ENCODE results near the gene PLA2G6. TPM values are rescaled to one million over a fixed set of nuclear protein-coding genes. Genes with fewer than 3 reads are reported as not detected.

Gene PLA2G6
- total RNA-seq, 6 donors from 2014 or later = 21.1 to 295 (median 47.5) TPM

DNA sequence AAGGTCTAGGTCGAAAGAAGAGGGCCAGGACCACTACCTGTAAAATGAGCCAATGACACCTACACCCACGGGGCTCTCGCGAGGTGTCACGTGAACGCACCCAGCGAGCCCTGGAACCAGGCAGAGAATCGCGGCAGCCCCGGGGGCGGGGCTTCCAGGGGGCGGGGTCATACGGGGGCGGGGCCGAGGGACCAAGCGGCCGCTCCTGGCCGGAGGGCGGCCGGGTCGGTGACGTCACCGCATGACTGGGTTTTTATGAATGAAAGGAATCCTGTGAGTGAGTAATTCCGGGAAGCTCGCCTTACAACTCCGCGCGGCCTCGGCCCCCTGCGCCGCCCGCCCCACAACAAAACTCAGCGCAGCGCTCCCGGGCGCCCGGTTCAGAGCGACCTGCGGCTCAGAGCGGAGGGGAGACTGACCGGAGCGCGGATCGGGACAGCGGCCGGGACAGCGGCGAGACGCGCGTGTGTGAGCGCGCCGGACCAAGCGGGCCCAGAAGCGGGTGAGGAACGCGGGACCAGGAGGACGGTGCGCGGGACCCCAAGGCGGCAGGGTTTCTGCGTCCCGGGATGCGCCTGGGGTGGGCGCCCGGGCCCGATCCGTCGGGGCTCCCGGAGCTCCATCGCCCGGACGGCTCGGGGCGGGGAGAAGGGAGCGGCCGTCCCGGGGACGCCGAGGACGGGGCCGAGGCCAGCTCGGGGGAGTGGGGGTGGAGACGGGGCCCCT, 20.2 kb upstream of the PLA2G6 start, which contains the start of gene MAFF:
MAFF (plus strand) TSS at position 284 of the 726 bp plus-strand sequence. CDS start 11,860 bp downstream, outside the sequence.
- H3K27ac ChIP-seq = peak within 1 kb of the TSS; percentile 96 to 99 (median 98)
- no peaks in the 10 kb centered on the region for H3K9me3 ChIP-seq
- H3K36me3 ChIP-seq = no peaks in the 10 kb centered on the region
- no peaks in the 10 kb centered on the region for H3K27me3 ChIP-seq
- H3K4me3 ChIP-seq = peak within 1 kb of the TSS; percentile 60 to 88 (median 78)
- peaks cover 20 to 29% (median 27%) of the 10 kb centered on the region in 4 donors for H3K4me1 ChIP-seq
- TF ChIP-seq CTCF (IDR thresholded peaks at IDR 0.05) (no peak), EP300 (IDR thresholded peaks at IDR 0.05) (peak in 2 of 4 donors; percentile 49 to 59), POLR2AphosphoS5 (IDR thresholded peaks at IDR 0.05) (peak; percentile 92 to 96), POLR2A (IDR thresholded peaks at IDR 0.05) (peak in 3 of 4 donors; percentile 87 to 98 (median 95))
- WGBS, 2 donors = 1% methylated on average over 69 of the region's 85 CpGs; no CpG with 5 or more reads in 1 of the 2 donors
- ATAC-seq (ENCODE audit: low FRiP score in 2 of 2) (peak; percentile 86 to 90), DNase-seq (peak; percentile 97 to 98)

GRCh38 chr22:38201371-38201710, 19.7 kb upstream of the PLA2G6 start:
- Histone ChIP-seq H3K4me1 (peaks cover 20 to 29% (median 27%) of the 10 kb centered on the region in 4 donors), H3K27ac (peak overlapping the region; percentile 96 to 99 (median 98)), H3K9me3 (no peaks in the 10 kb centered on the region), H3K4me3 (peak overlapping the region in 3 of 4 donors; percentile 70 to 88 (median 87)), H3K27me3 (no peaks in the 10 kb centered on the region), H3K36me3 (no peaks in the 10 kb centered on the region)
- 27 to 28% methylated on average over 7 to 8 of the region's 8 CpGs for WGBS, 2 donors
- ATAC-seq (ENCODE audit: low FRiP score in 2 of 2) = no peak
- DNase-seq = no peak
- TF ChIP-seq POLR2A (IDR thresholded peaks at IDR 0.05) (no peak), POLR2AphosphoS5 (IDR thresholded peaks at IDR 0.05) (no peak), EP300 (IDR thresholded peaks at IDR 0.05) (no peak), CTCF (IDR thresholded peaks at IDR 0.05) (no peak)

GRCh38 chr22:38199826-38200559, 18.4 kb upstream of the PLA2G6 start:
- H3K4me3 ChIP-seq = no peak overlapping the region
- H3K4me1 ChIP-seq = peaks cover 18 to 23% (median 22%) of the 10 kb centered on the region in 4 donors
- H3K27ac ChIP-seq = no peak overlapping the region
- 82 to 86% methylated on average over 10 of the region's 10 CpGs for WGBS, 2 donors
- TF ChIP-seq EP300 (IDR thresholded peaks at IDR 0.05) (no peak), POLR2A (IDR thresholded peaks at IDR 0.05) (no peak), POLR2AphosphoS5 (IDR thresholded peaks at IDR 0.05) (no peak), CTCF (IDR thresholded peaks at IDR 0.05) (no peak)
- no peaks in the 10 kb centered on the region for H3K27me3 ChIP-seq
- no peak for DNase-seq
- no peak for ATAC-seq (ENCODE audit: low FRiP score in 2 of 2)
- no peaks in the 10 kb centered on the region for H3K36me3 ChIP-seq
- H3K9me3 ChIP-seq = no peaks in the 10 kb centered on the region

GRCh38 chr22:38196791-38197419, 15.3 kb upstream of the PLA2G6 start:
- Histone ChIP-seq H3K27ac (no peak overlapping the region), H3K4me1 (peaks cover 14 to 20% (median 17%) of the 10 kb centered on the region in 4 donors), H3K36me3 (no peaks in the 10 kb centered on the region), H3K9me3 (no peaks in the 10 kb centered on the region), H3K4me3 (no peak overlapping the region), H3K27me3 (no peaks in the 10 kb centered on the region)
- TF ChIP-seq POLR2AphosphoS5 (IDR thresholded peaks at IDR 0.05) (no peak), EP300 (IDR thresholded peaks at IDR 0.05) (no peak), CTCF (IDR thresholded peaks at IDR 0.05) (no peak), POLR2A (IDR thresholded peaks at IDR 0.05) (no peak)
- no peak for ATAC-seq (ENCODE audit: low FRiP score in 2 of 2)
- WGBS, 2 donors = 80 to 81% methylated on average over 19 of the region's 19 CpGs
- DNase-seq = no peak

Measured in upper lobe of left lung (tissue), 6 donors.